Activated naive CD4-positive, alpha-beta T cell (primary cell): ENCODE results near the gene KRTAP1-3.
"Not testable (repeated sequence)": the region's sequence is repeated elsewhere in the genome, so short reads cannot be mapped to it uniquely, and the experiment has no call there.

ENCODE experiments used
- DNase-seq, 4 experiments: peaks; one replicate each; lab custom pipeline; 2025; lab: John Stamatoyannopoulos, UW

KRTAP1-3 gene

GRCh38 chr17:41054556-41054955 lies 19.9 kb upstream of the KRTAP1-3 start:
- DNase-seq, result not testable (repeated sequence)

GRCh38 chr17:41054025-41054424 lies 19.4 kb upstream of the KRTAP1-3 start:
- no peak for DNase-seq

- DNase-seq, result no peak
These were observed 17.9 kb upstream of the KRTAP1-3 start for GRCh38 chr17:41052566-41052965.

- DNase-seq, result no peak
These were observed 14.4 kb upstream of the KRTAP1-3 start for GRCh38 chr17:41049110-41049509.

- no peak for DNase-seq
These were observed 13.8 kb upstream of the KRTAP1-3 start for GRCh38 chr17:41048441-41048840.

GRCh38 chr17:41046735-41047465 lies 12.2 kb upstream of the KRTAP1-3 start, which contains the start of gene KRTAP2-1:
Gene KRTAP2-1 (minus strand): TSS chr17:41047316. CDS start chr17:41047267, 49 bp downstream.
- not testable (repeated sequence) for DNase-seq

GRCh38 chr17:41042953-41043352 lies 8.3 kb upstream of the KRTAP1-3 start:
- DNase-seq, result no peak

GRCh38 chr17:41040783-41041571 lies 6.3 kb upstream of the KRTAP1-3 start, which contains the start of gene KRTAP1-1:
Gene KRTAP1-1 (minus strand): TSS chr17:41041450. CDS start chr17:41041397, 53 bp downstream.
- DNase-seq, result not testable (repeated sequence)

- no peak for DNase-seq
These were observed 3.2 kb upstream of the KRTAP1-3 start for GRCh38 chr17:41037853-41038350.

GRCh38 chr17:41029633-41030245 lies 4.9 kb downstream of the KRTAP1-3 start, which contains the start of gene KRTAP1-4:
Gene KRTAP1-4 (minus strand): TSS chr17:41030195. CDS start chr17:41030078, 117 bp downstream.
- no peak for DNase-seq

GRCh38 chr17:41026715-41027471 lies 7.8 kb downstream of the KRTAP1-3 start, which contains the start of gene KRTAP1-5:
Gene KRTAP1-5 (minus strand): TSS chr17:41027208. CDS start chr17:41027155, 53 bp downstream.
- DNase-seq, result no peak

- DNase-seq, result no peak
These were observed 10.0 kb downstream of the KRTAP1-3 start for GRCh38 chr17:41024697-41025096.

- DNase-seq, result no peak
These were observed 14.3 kb downstream of the KRTAP1-3 start for GRCh38 chr17:41020336-41020735.

GRCh38 chr17:41019415-41019814 lies 15.3 kb downstream of the KRTAP1-3 start:
- no peak for DNase-seq

GRCh38 chr17:41018541-41018940 lies 16.1 kb downstream of the KRTAP1-3 start:
- DNase-seq, result no peak

GRCh38 chr17:41016578-41017215 lies 18.0 kb downstream of the KRTAP1-3 start:
- DNase-seq, result no peak

GRCh38 chr17:41015454-41015853 lies 19.2 kb downstream of the KRTAP1-3 start:
- DNase-seq, result no peak

- DNase-seq, result no peak
These were observed 21.1 kb downstream of the KRTAP1-3 start for GRCh38 chr17:41013606-41014005.

- no peak for DNase-seq
These were observed 21.5 kb downstream of the KRTAP1-3 start for GRCh38 chr17:41013181-41013580.

- no peak for DNase-seq
These were observed 22.2 kb downstream of the KRTAP1-3 start for GRCh38 chr17:41012326-41013120.
